ENCODE measurements around the gene UNC13C.

The UNC13C gene

GRCh38 chr15:54345827-54346226 is 367.6 kb downstream of the UNC13C start:
- no peak for TF ChIP-seq CTCF (conservative IDR thresholded peaks at IDR 0.05; ENCODE audit: low read depth, low read length)
- no peak overlapping the region for H3K4me3 ChIP-seq (ENCODE audit: low read depth, low read length)
- DNase-seq (ENCODE audit: low read depth): no peak

- no peak for TF ChIP-seq CTCF (conservative IDR thresholded peaks at IDR 0.05; ENCODE audit: low read depth, low read length)
- no peak for DNase-seq (ENCODE audit: low read depth)
These were observed 369.0 kb downstream of the UNC13C start for GRCh38 chr15:54347082-54347827.

GRCh38 chr15:54353726-54354125 is 375.5 kb downstream of the UNC13C start:
- TF ChIP-seq CTCF (conservative IDR thresholded peaks at IDR 0.05; ENCODE audit: low read depth, low read length): no peak
- H3K4me3 ChIP-seq (ENCODE audit: low read depth, low read length): no peak overlapping the region
- no peak for DNase-seq (ENCODE audit: low read depth)

More at GRCh38 chr15:54347082-54347827, 369.0 kb downstream of the UNC13C start:
- no peak overlapping the region for H3K4me3 ChIP-seq (ENCODE audit: low read depth, low read length)

GRCh38 chr15:54354341-54354740 is 376.1 kb downstream of the UNC13C start:
- no peak for TF ChIP-seq CTCF (conservative IDR thresholded peaks at IDR 0.05; ENCODE audit: low read depth, low read length)
- DNase-seq (ENCODE audit: low read depth): no peak
- H3K4me3 ChIP-seq (ENCODE audit: low read depth, low read length): no peak overlapping the region

- H3K4me3 ChIP-seq (ENCODE audit: low read depth, low read length): no peak overlapping the region
- DNase-seq (ENCODE audit: low read depth): no peak
- no peak for TF ChIP-seq CTCF (conservative IDR thresholded peaks at IDR 0.05; ENCODE audit: low read depth, low read length)
These were observed 386.7 kb downstream of the UNC13C start for GRCh38 chr15:54364961-54365360.

GRCh38 chr15:54373332-54373731 is 395.1 kb downstream of the UNC13C start:
- no peak for DNase-seq (ENCODE audit: low read depth)
- no peak for TF ChIP-seq CTCF (conservative IDR thresholded peaks at IDR 0.05; ENCODE audit: low read depth, low read length)
- no peak overlapping the region for H3K4me3 ChIP-seq (ENCODE audit: low read depth, low read length)

Data from choroid plexus epithelial cell (primary cell).